ENCODE measurements around the gene DRAM2. TPM values are rescaled to one million over a fixed set of nuclear protein-coding genes. Genes with fewer than 3 reads are reported as not detected.
A peak's percentile ranks its signal among the peaks of the same experiment; 100 is the strongest.

The DRAM2 gene
- total and polyA plus RNA-seq, 10 donors, result 64.0 to 188 (median 97.8) TPM

DNA sequence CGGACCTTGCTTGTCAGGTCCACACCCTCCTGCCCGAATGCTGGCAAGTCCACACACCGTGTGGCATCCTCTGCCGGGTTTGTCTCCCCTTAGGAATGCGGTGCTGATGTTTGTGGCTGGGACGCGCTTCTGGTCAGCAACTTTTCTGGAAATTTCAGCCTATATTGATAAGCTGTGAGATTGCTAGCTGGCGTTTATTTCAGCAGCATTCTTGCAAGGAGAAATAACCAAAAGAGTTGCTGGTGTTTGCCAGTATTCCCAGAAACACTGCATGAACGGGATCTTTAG lies 731 bp upstream of the DRAM2 start:
- no peak for DNase-seq
- intact Hi-C loops (cut with DNase I; ENCODE audit: low total_unique reads), result loop anchor here (10.0 kb wide), 1 partner anchor 54 kb away; no protein-coding TSS in a partner anchor
- 0 to 1% (median 0%) methylated on average over 5 to 9 of the region's 9 CpGs for WGBS, 5 donors
- H3K4me1 ChIP-seq, result peaks cover 23 to 89% (median 81%) of the 10 kb centered on the region in 6 donors
- no peak for TF ChIP-seq POLR2AphosphoS5 (IDR thresholded peaks at IDR 0.05)
- TF ChIP-seq POLR2A (IDR thresholded peaks at IDR 0.05), result no peak
- no peak for TF ChIP-seq CTCF (IDR thresholded peaks at IDR 0.05 in 8 of 11, conservative IDR thresholded peaks at IDR 0.05 in 3 of 11)
- H3K27ac ChIP-seq, result peak overlapping the region; percentile 82 to 99 (median 96)
- H3K27me3 ChIP-seq (replicated peaks in 1 of 7), result no peaks in the 10 kb centered on the region
- peak overlapping the region; percentile 75 to 94 (median 85) for H3K4me3 ChIP-seq
- no peaks in the 10 kb centered on the region for H3K9me3 ChIP-seq
- peaks cover 0 to 39% (median 21%) of the 10 kb centered on the region in 6 donors for H3K36me3 ChIP-seq

DNA sequence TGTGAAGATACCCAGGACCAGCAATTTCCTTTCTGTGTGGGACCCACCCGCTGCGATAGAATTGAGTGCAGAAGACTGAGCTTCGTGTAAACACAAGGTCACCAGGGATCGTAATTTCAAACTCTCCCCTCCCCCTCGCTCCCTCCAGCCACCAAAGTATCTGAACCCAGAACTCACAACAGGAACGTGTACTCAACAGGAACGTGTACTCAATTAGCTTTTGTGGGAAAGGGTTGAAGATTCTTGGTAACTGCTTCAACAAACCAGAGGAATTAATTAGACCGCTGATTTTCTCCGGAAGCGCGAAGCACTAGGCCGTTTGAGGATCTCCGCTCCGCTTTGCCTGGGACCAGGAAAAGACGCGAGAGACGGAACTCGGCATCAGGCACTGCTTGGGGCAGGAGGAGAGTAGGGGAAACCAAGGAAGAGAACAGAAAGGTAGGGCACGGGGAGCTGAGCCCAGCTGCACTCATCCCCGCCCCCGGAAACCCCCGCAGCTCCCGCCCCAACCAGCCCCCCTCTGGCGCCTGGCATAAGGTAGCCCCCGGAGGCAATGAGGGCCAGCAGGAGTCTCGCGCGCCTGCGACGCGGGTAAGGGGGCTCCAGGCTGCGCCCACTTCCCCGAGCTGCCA lies 453 bp downstream of the DRAM2 start:
- no peaks in the 10 kb centered on the region for H3K27me3 ChIP-seq (replicated peaks in 1 of 7)
- intact Hi-C loops (cut with DNase I; ENCODE audit: low total_unique reads), result no loop called here
- no peak for DNase-seq
- no peaks in the 10 kb centered on the region for H3K9me3 ChIP-seq
- peak overlapping the region; percentile 75 to 94 (median 85) for H3K4me3 ChIP-seq
- peaks cover 23 to 86% (median 81%) of the 10 kb centered on the region in 6 donors for H3K4me1 ChIP-seq
- H3K27ac ChIP-seq, result peak overlapping the region; percentile 82 to 99 (median 96)
- WGBS, 5 donors, result 0% methylated on average over 31 to 33 of the region's 33 CpGs
- peaks cover 0 to 38% (median 26%) of the 10 kb centered on the region in 6 donors for H3K36me3 ChIP-seq
- TF ChIP-seq POLR2A (IDR thresholded peaks at IDR 0.05), result no peak
- peak in 1 of 3 donors; percentile 30 for TF ChIP-seq POLR2AphosphoS5 (IDR thresholded peaks at IDR 0.05)

GRCh38 chr1:111133866-111134265 lies 6.0 kb downstream of the DRAM2 start:
- H3K4me1 ChIP-seq, result peaks cover 8 to 94% (median 87%) of the 10 kb centered on the region in 6 donors
- TF ChIP-seq CTCF (IDR thresholded peaks at IDR 0.05 in 8 of 11, conservative IDR thresholded peaks at IDR 0.05 in 3 of 11) (no peak), POLR2A (IDR thresholded peaks at IDR 0.05) (no peak), POLR2AphosphoS5 (IDR thresholded peaks at IDR 0.05) (no peak)
- peak overlapping the region in 7 of 8 donors; percentile 18 to 84 (median 71) for H3K27ac ChIP-seq
- DNase-seq, result no peak
- peaks cover 0 to 71% (median 38%) of the 10 kb centered on the region in 6 donors for H3K36me3 ChIP-seq
- intact Hi-C loops (cut with DNase I; ENCODE audit: low total_unique reads), result no loop called here
- no peaks in the 10 kb centered on the region for H3K9me3 ChIP-seq
- no peak overlapping the region for H3K4me3 ChIP-seq
- 61 to 92% (median 79%) methylated on average over 1 of the region's 1 CpG for WGBS, 5 donors
- no peaks in the 10 kb centered on the region for H3K27me3 ChIP-seq (replicated peaks in 1 of 7)

GRCh38 chr1:111131693-111132092 lies 8.2 kb downstream of the DRAM2 start:
- Histone ChIP-seq H3K4me3 (no peak overlapping the region), H3K27me3 (replicated peaks in 1 of 7) (no peaks in the 10 kb centered on the region), H3K36me3 (peaks cover 0 to 70% (median 38%) of the 10 kb centered on the region in 6 donors), H3K4me1 (peaks cover 8 to 94% (median 87%) of the 10 kb centered on the region in 6 donors), H3K27ac (peak overlapping the region in 7 of 8 donors; percentile 64 to 84 (median 71)), H3K9me3 (no peaks in the 10 kb centered on the region)
- no peak for DNase-seq
- WGBS, 5 donors, result 76 to 83% (median 79%) methylated on average over 4 of the region's 4 CpGs
- no peak for TF ChIP-seq CTCF (IDR thresholded peaks at IDR 0.05 in 8 of 11, conservative IDR thresholded peaks at IDR 0.05 in 3 of 11)
- TF ChIP-seq POLR2A (IDR thresholded peaks at IDR 0.05), result no peak
- TF ChIP-seq POLR2AphosphoS5 (IDR thresholded peaks at IDR 0.05), result no peak
- intact Hi-C loops (cut with DNase I; ENCODE audit: low total_unique reads), result no loop called here

All from spleen (tissue), 11 donors.